Transverse colon (tissue), 4 donors: ENCODE measurements around the gene CELSR1.

Source experiments
- EP300 ChIP-seq: sonication (generic); formaldehyde crosslinking; IDR thresholded peaks from one replicate; pipeline ENCODE4 v1.6.1; 2017; ENCODE audit warnings: antibody characterized with exemption, low read depth
- POLR2AphosphoS5 ChIP-seq, 3 donors: sonication (generic); formaldehyde crosslinking; IDR thresholded peaks; one replicate each; pipeline ENCODE4 v1.6.1; 2016; ENCODE audit warnings: antibody characterized with exemption in 3 of 3
- TF ChIP-seq, protein P1 (sequence below), 5 experiments: fragments of 200-600 bp in 3 of 5; fragments of 450-650 bp in 2 of 5; sonication (generic) in 3 of 5; IDR thresholded peaks; 1 replicate in 2 of 5; 2 replicates in 3 of 5; pipeline ENCODE4 v1.5.1; 2016 to 2017; ENCODE audit warnings: antibody characterized with exemption in 5 of 5, inconsistent platforms in 3 of 5, mild to moderate bottlenecking in 2 of 5, moderate library complexity in 1 of 5

DNA sequence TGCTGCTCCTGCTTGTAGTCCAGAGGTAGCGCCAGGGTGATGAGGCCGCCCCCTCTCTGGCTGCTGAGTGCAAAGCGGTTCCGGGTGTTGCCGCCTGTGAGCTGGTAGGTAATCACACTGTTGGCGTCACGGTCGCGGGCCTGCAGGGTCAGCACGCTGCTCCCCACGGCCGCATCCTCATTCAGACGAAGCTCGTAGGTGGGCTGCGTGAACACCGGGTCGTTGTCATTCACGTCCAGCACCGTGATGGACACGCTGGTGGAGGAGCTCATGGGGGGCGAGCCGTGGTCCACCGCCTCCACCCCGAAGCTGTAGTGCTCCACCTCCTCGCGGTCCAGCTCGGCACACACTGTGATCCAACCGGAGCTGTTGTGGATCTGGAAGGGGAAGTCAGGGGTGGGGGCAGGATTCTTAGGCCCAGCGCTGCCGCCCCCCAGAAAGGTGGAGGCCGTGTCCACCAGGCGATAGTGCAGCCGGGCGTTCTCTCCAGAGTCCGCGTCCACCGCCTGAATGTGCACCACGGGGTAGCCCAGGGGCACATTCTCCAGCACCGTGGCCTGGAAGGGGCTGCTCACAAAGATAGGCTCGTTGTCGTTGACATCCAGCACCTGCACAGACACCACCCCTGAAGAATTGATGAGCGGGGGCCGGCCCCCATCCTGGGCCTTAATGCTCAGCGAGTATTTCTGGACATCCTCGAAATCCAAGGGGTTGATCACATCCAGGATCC lies 2.4 kb downstream of the CELSR1 start:
- TF ChIP-seq POLR2AphosphoS5 (IDR thresholded peaks at IDR 0.05) (no peak), EP300 (no peak)
- TF ChIP-seq, protein P1, sequence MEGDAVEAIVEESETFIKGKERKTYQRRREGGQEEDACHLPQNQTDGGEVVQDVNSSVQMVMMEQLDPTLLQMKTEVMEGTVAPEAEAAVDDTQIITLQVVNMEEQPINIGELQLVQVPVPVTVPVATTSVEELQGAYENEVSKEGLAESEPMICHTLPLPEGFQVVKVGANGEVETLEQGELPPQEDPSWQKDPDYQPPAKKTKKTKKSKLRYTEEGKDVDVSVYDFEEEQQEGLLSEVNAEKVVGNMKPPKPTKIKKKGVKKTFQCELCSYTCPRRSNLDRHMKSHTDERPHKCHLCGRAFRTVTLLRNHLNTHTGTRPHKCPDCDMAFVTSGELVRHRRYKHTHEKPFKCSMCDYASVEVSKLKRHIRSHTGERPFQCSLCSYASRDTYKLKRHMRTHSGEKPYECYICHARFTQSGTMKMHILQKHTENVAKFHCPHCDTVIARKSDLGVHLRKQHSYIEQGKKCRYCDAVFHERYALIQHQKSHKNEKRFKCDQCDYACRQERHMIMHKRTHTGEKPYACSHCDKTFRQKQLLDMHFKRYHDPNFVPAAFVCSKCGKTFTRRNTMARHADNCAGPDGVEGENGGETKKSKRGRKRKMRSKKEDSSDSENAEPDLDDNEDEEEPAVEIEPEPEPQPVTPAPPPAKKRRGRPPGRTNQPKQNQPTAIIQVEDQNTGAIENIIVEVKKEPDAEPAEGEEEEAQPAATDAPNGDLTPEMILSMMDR (IDR thresholded peaks at IDR 0.05): no peak
